PFSK-1 (cell line): ENCODE results near the gene UBQLN1.

Experiments
- FOXP2 ChIP-seq: optimal IDR thresholded peaks from 2 replicates; pipeline ENCODE3; 2011; ENCODE audit warnings: borderline replicate concordance, control low read depth, inconsistent platforms; ENCODE audit not compliant: insufficient read depth; ENCODE audit errors: extremely low read length, extremely low read depth
- POLR2AphosphoS5 ChIP-seq: IDR thresholded peaks from 2 replicates; pipeline ENCODE4 v1.6.1; 2012; ENCODE audit warnings: low read depth, mild to moderate bottlenecking, control low read depth, low read length, moderate library complexity
- SIN3A ChIP-seq: IDR thresholded peaks from 2 replicates; pipeline ENCODE4 v1.6.1; 2012; ENCODE audit warnings: mild to moderate bottlenecking, low read length, moderate library complexity, borderline replicate concordance; ENCODE audit not compliant: insufficient read depth
- TAF1 ChIP-seq: IDR thresholded peaks from 2 replicates; pipeline ENCODE4 v1.6.1; 2012; ENCODE audit warnings: low read length, control low read depth, borderline replicate concordance; ENCODE audit not compliant: insufficient read depth
- TF ChIP-seq, protein P1 (sequence below), 2 experiments: IDR thresholded peaks; 2 replicates each; pipeline versions ENCODE4 v1.6.1 to v1.8.0; 2011 to 2012; ENCODE audit warnings: low read depth in 2 of 2, low read length in 2 of 2, control low read depth in 1 of 2, inconsistent platforms in 1 of 2, mild to moderate bottlenecking in 1 of 2, moderate library complexity in 1 of 2; ENCODE audit not compliant: insufficient read depth in 1 of 2

The UBQLN1 gene

DNA sequence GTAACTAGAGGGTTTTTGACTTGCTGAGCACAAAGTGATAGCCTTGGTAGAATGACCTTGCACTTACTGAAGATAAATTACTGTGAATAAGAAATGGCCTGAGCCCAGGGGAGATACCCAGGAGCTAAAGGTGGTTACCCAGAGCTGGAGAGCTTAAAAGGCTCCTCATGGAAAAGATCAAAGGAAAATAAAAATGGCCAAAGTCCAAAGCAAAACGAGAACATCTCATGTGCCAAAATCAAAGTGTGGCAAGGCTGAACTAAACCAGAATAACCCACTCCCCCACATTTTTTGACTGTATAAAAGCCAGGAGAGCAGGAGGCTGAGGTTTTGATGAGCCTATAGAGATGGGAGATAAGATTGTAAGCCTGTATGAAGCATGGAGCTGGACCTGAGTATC is 70.4 kb downstream of the UBQLN1 start:
- TF ChIP-seq FOXP2 (no peak), POLR2AphosphoS5 (no peak), TAF1 (no peak), SIN3A (no peak)
- TF ChIP-seq, protein P1, sequence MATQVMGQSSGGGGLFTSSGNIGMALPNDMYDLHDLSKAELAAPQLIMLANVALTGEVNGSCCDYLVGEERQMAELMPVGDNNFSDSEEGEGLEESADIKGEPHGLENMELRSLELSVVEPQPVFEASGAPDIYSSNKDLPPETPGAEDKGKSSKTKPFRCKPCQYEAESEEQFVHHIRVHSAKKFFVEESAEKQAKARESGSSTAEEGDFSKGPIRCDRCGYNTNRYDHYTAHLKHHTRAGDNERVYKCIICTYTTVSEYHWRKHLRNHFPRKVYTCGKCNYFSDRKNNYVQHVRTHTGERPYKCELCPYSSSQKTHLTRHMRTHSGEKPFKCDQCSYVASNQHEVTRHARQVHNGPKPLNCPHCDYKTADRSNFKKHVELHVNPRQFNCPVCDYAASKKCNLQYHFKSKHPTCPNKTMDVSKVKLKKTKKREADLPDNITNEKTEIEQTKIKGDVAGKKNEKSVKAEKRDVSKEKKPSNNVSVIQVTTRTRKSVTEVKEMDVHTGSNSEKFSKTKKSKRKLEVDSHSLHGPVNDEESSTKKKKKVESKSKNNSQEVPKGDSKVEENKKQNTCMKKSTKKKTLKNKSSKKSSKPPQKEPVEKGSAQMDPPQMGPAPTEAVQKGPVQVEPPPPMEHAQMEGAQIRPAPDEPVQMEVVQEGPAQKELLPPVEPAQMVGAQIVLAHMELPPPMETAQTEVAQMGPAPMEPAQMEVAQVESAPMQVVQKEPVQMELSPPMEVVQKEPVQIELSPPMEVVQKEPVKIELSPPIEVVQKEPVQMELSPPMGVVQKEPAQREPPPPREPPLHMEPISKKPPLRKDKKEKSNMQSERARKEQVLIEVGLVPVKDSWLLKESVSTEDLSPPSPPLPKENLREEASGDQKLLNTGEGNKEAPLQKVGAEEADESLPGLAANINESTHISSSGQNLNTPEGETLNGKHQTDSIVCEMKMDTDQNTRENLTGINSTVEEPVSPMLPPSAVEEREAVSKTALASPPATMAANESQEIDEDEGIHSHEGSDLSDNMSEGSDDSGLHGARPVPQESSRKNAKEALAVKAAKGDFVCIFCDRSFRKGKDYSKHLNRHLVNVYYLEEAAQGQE (IDR thresholded peaks at IDR 0.05; ENCODE audit: insufficient read depth in 1 of 2, low read depth in 2 of 2, low read length in 2 of 2) = no peak

GRCh38 chr9:83636813-83637212 is 70.9 kb downstream of the UBQLN1 start:
- TF ChIP-seq POLR2AphosphoS5 (no peak), SIN3A (no peak), FOXP2 (no peak), TAF1 (no peak)
- TF ChIP-seq, protein P1 (IDR thresholded peaks at IDR 0.05; ENCODE audit: insufficient read depth in 1 of 2, low read depth in 2 of 2, low read length in 2 of 2) = no peak

- no peak for TF ChIP-seq FOXP2
- TF ChIP-seq, protein P1 (IDR thresholded peaks at IDR 0.05; ENCODE audit: insufficient read depth in 1 of 2, low read depth in 2 of 2, low read length in 2 of 2) = no peak
Measured at GRCh38 chr9:83633676-83634075, 74.1 kb downstream of the UBQLN1 start.

- TF ChIP-seq SIN3A (no peak), POLR2AphosphoS5 (no peak), TAF1 (no peak), FOXP2 (no peak)
- TF ChIP-seq, protein P1 (IDR thresholded peaks at IDR 0.05; ENCODE audit: insufficient read depth in 1 of 2, low read depth in 2 of 2, low read length in 2 of 2) = no peak
Measured at GRCh38 chr9:83633255-83633654, 74.5 kb downstream of the UBQLN1 start.

DNA sequence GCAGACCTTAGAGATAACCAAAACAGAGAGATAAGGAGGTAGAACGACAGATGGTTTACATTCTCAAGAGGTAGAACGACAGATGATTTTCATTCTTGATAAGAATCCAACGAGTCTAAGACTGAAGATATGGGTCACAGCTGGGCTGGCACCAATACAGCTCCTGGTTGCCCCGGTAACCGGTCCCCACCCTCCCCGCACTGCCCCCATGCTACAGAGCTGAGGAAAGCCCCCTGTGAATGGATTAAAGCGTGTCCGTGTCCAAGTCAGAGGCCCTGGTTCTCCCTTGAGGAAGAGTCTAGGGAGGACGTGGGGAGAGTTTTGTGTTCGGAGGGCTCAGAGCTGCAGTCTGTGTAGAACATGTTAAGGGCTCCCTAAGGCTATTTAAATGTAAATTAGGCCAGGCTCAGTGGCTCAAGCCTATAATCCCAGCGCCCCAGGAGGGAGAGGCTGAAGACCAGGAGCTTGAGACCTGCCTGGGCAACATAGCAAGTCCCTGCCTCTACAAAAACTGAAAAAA is 76.8 kb downstream of the UBQLN1 start:
- TF ChIP-seq, protein P1 (IDR thresholded peaks at IDR 0.05; ENCODE audit: insufficient read depth in 1 of 2, low read depth in 2 of 2, low read length in 2 of 2) = no peak
- TF ChIP-seq FOXP2 = no peak
- TF ChIP-seq POLR2AphosphoS5 = no peak
- no peak for TF ChIP-seq TAF1
- TF ChIP-seq SIN3A = no peak
